Measurements from ENCODE around the gene CREB5. TPM values are rescaled to one million over a fixed set of nuclear protein-coding genes. Genes with fewer than 3 reads are reported as not detected.

The CREB5 gene
- total and polyA plus RNA-seq, 2 of the 13 experiments (the other 11 are each of a cell fraction or from before 2014, with no cell fraction given): 0.38 to 0.71 TPM

DNA sequence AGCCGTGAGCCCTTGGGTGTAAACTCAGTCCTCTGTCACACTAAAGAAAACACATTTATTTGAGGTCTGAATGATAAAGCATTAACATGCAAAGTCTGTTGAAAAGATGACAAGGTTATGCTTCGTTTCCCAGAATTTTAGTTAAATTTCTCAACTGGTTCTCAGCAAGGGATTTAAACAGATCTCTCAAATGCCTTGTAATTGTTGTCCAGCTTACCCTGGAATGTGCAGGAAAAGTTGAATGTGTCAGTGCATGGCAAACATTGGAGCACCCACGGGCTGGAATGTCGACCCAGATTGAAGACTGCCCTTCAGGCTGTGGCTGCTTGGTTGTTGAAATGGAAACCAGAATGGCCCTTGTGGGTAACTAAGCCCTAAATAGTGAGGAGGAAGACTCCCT, 354.0 kb downstream of the CREB5 start:
- CTCF ChIA-PET (ENCODE audit: low intra/inter-chr PET ratio, low total read pairs): no interaction called here
- TF ChIP-seq ZNF619 (CRISPR knock-in tag; IDR thresholded peaks at IDR 0.05): no peak
- TF ChIP-seq ZNF816 (CRISPR knock-in tag; IDR thresholded peaks at IDR 0.05; ENCODE audit: borderline replicate concordance): no peak
- TF ChIP-seq SOX5 (CRISPR knock-in tag; IDR thresholded peaks at IDR 0.05; ENCODE audit: borderline replicate concordance): no peak
- TF ChIP-seq, protein P1, sequence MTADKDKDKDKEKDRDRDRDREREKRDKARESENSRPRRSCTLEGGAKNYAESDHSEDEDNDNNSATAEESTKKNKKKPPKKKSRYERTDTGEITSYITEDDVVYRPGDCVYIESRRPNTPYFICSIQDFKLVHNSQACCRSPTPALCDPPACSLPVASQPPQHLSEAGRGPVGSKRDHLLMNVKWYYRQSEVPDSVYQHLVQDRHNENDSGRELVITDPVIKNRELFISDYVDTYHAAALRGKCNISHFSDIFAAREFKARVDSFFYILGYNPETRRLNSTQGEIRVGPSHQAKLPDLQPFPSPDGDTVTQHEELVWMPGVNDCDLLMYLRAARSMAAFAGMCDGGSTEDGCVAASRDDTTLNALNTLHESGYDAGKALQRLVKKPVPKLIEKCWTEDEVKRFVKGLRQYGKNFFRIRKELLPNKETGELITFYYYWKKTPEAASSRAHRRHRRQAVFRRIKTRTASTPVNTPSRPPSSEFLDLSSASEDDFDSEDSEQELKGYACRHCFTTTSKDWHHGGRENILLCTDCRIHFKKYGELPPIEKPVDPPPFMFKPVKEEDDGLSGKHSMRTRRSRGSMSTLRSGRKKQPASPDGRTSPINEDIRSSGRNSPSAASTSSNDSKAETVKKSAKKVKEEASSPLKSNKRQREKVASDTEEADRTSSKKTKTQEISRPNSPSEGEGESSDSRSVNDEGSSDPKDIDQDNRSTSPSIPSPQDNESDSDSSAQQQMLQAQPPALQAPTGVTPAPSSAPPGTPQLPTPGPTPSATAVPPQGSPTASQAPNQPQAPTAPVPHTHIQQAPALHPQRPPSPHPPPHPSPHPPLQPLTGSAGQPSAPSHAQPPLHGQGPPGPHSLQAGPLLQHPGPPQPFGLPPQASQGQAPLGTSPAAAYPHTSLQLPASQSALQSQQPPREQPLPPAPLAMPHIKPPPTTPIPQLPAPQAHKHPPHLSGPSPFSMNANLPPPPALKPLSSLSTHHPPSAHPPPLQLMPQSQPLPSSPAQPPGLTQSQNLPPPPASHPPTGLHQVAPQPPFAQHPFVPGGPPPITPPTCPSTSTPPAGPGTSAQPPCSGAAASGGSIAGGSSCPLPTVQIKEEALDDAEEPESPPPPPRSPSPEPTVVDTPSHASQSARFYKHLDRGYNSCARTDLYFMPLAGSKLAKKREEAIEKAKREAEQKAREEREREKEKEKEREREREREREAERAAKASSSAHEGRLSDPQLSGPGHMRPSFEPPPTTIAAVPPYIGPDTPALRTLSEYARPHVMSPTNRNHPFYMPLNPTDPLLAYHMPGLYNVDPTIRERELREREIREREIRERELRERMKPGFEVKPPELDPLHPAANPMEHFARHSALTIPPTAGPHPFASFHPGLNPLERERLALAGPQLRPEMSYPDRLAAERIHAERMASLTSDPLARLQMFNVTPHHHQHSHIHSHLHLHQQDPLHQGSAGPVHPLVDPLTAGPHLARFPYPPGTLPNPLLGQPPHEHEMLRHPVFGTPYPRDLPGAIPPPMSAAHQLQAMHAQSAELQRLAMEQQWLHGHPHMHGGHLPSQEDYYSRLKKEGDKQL (CRISPR knock-in tag; IDR thresholded peaks at IDR 0.05; ENCODE audit: low read depth): no peak
- TF ChIP-seq CBX1 (IDR thresholded peaks at IDR 0.05; ENCODE audit: low read depth): no peak
- no peak for TF ChIP-seq ZMYM4 (CRISPR knock-in tag; IDR thresholded peaks at IDR 0.05)
- no peak for TF ChIP-seq GATA4 (IDR thresholded peaks at IDR 0.05; ENCODE audit: borderline replicate concordance, low read depth)
- TF ChIP-seq KDM3A (CRISPR knock-in tag; IDR thresholded peaks at IDR 0.05; ENCODE audit: low read depth): no peak
- TF ChIP-seq MTF1 (CRISPR knock-in tag; IDR thresholded peaks at IDR 0.05): no peak
- TF ChIP-seq, protein P2, sequence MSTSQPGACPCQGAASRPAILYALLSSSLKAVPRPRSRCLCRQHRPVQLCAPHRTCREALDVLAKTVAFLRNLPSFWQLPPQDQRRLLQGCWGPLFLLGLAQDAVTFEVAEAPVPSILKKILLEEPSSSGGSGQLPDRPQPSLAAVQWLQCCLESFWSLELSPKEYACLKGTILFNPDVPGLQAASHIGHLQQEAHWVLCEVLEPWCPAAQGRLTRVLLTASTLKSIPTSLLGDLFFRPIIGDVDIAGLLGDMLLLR (CRISPR knock-in tag; IDR thresholded peaks at IDR 0.05): no peak
- no peak for TF ChIP-seq REL (CRISPR knock-in tag; conservative IDR thresholded peaks at IDR 0.05)
- TF ChIP-seq, protein P3, sequence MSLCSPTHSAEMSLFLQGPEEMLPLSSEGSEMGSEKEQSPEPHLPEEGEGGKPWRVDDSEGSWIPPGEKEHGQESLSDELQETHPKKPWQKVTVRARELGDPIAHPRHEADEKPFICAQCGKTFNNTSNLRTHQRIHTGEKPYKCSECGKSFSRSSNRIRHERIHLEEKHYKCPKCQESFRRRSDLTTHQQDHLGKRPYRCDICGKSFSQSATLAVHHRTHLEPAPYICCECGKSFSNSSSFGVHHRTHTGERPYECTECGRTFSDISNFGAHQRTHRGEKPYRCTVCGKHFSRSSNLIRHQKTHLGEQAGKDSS (CRISPR knock-in tag; IDR thresholded peaks at IDR 0.05; ENCODE audit: borderline replicate concordance, low read depth): no peak
- no peak for TF ChIP-seq U2AF2 (IDR thresholded peaks at IDR 0.05; ENCODE audit: low read depth, low read length)
- TF ChIP-seq TSC22D2 (CRISPR knock-in tag; IDR thresholded peaks at IDR 0.05; ENCODE audit: borderline replicate concordance): no peak
- no peak for TF ChIP-seq SMARCE1 (IDR thresholded peaks at IDR 0.05; ENCODE audit: borderline replicate concordance)

More for the DNA sequence above, 354.0 kb downstream of the CREB5 start:
- in situ Hi-C loops (cut with HindIII; ENCODE audit: extremely low pct_ligation_motif_present, low pct_unique_long_range_greater_than_20kb) (no loop called here), intact Hi-C loops (cut with micrococcal nuclease; ENCODE audit: unreplicated experiment) (no loop called here)
- H3K36me3 ChIP-seq (replicated peaks in 1 of 2; ENCODE audit: control insufficient read depth in 1 of 2, insufficient read depth in 2 of 2, low read length in 2 of 2): no peaks in the 10 kb centered on the region
- BruUV-seq (replicated peaks): no TSS peak
- FAIRE-seq (no peak), DNase-seq (ENCODE audit: low spot score) (no peak), ATAC-seq (no peak)
- H4K20me1 ChIP-seq (ENCODE audit: insufficient read depth, low read length): no peaks in the 10 kb centered on the region
- H3K4me1 ChIP-seq (ENCODE audit: insufficient read depth, low read length): no peaks in the 10 kb centered on the region
- H3K9me3 ChIP-seq (ENCODE audit: low read length): no peaks in the 10 kb centered on the region
- H2AFZ ChIP-seq (ENCODE audit: low read length): no peak overlapping the region
- H3K27ac ChIP-seq (ENCODE audit: extremely low read length, insufficient read depth, low read length): no peak overlapping the region
- H3K4me2 ChIP-seq (ENCODE audit: low read depth, low read length): no peak overlapping the region
- no peak overlapping the region for H3K4me3 ChIP-seq (replicated peaks in 1 of 3; ENCODE audit: insufficient read depth in 1 of 3, low read depth in 2 of 3, low read length in 3 of 3)
- 13% methylated on average over 4 of the region's 4 CpGs for WGBS (ENCODE audit: low lambda C conversion rate)
- H3K79me2 ChIP-seq (ENCODE audit: insufficient read depth, low read length): no peaks in the 10 kb centered on the region
- POLR2A ChIA-PET: no interaction called here
- no peak overlapping the region for H3K9ac ChIP-seq (ENCODE audit: insufficient read depth, low read depth, low read length)
- H3K27me3 ChIP-seq (ENCODE audit: control insufficient read depth in 1 of 2, insufficient read depth in 2 of 2, low read length in 2 of 2): 0 out of 5 replicates have a peak, but pooled peaks cover 0 to 12% of the 10 kb centered on the region in 2 experiments
